ENCODE data around the gene XRCC4.

Gene XRCC4

DNA sequence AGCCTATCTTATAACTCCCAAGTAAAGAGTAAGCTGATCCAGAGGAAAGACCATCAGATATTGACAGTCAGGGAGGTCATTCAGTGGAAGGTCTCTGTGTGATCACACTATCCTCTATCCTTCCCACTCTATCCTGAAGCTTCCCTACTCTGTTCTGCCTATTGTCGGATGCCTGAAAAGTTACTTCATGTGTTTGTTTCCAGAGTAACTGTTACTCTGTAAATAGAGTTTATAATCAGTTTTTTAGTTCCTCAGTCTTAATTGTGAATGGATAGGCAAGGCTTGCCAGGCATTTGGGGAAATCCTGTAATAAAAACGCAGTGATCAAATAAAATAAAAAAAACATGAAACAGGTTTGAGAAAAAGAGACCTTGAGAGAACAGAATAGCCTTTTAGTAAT, 79.8 kb downstream of the XRCC4 start:
- no peak for DNase-seq
- in situ Hi-C loops (cut with MboI; ENCODE audit: low pct_unique_long_range_greater_than_20kb, low sequenced_read_pairs), result no loop called here

GRCh38 chr5:83162601-83163000, 85.3 kb downstream of the XRCC4 start:
- no peak for DNase-seq
- in situ Hi-C loops (cut with MboI; ENCODE audit: low pct_unique_long_range_greater_than_20kb, low sequenced_read_pairs), result no loop called here

- DNase-seq, result no peak
- in situ Hi-C loops (cut with MboI; ENCODE audit: low pct_unique_long_range_greater_than_20kb, low sequenced_read_pairs), result no loop called here
Measured at GRCh38 chr5:83167538-83167937, 90.2 kb downstream of the XRCC4 start.

GRCh38 chr5:83169571-83170337, 92.4 kb downstream of the XRCC4 start:
- in situ Hi-C loops (cut with MboI; ENCODE audit: low pct_unique_long_range_greater_than_20kb, low sequenced_read_pairs), result no loop called here

DNA sequence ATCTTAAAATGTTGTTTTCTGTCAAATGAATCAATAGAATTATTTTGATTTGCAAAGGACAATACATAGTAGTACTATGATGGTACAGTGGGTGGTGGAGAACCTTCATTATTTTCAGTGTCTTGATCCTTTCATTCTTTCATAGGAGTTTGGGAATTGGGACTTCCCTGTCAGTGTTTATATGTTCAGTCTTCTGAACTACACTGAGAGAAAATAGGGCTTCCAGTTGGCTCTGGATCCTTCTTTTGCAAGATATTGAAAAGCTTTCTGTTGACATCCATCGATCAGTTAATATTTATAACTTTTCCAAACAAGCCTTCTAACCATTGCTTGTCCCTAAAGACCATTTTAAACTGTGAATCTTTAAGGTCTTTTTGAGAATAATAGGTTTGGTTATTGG, 94.7 kb downstream of the XRCC4 start:
- in situ Hi-C loops (cut with MboI; ENCODE audit: low pct_unique_long_range_greater_than_20kb, low sequenced_read_pairs), result no loop called here
- DNase-seq, result no peak

More at GRCh38 chr5:83169571-83170337, 92.4 kb downstream of the XRCC4 start:
- no peak for DNase-seq

GRCh38 chr5:83172655-83173054, 95.3 kb downstream of the XRCC4 start:
- no peak for DNase-seq
- in situ Hi-C loops (cut with MboI; ENCODE audit: low pct_unique_long_range_greater_than_20kb, low sequenced_read_pairs), result no loop called here

GRCh38 chr5:83173826-83174225, 96.5 kb downstream of the XRCC4 start:
- DNase-seq, result no peak
- in situ Hi-C loops (cut with MboI; ENCODE audit: low pct_unique_long_range_greater_than_20kb, low sequenced_read_pairs), result no loop called here

GRCh38 chr5:83177803-83178202, 100.5 kb downstream of the XRCC4 start:
- DNase-seq, result no peak
- in situ Hi-C loops (cut with MboI; ENCODE audit: low pct_unique_long_range_greater_than_20kb, low sequenced_read_pairs), result no loop called here

DNA sequence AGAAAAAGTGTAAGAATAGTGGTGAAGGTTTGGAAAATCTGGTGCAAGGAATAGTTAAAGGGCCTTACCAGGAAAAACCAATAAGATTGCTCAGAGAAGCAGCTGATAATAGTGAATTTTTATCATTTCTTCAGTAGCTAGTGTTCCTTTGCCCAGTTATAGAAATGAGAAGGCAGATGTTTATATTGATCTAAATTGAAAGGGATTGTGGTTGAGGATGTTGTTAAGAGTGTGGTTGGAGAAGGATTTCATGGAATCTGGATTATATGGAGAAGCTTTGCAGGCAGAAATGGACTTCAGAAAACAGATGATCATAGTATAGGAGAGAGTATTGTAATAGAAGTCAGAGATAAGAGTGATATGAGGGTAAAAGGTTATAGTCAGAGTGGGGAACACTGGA, 102.6 kb downstream of the XRCC4 start:
- in situ Hi-C loops (cut with MboI; ENCODE audit: low pct_unique_long_range_greater_than_20kb, low sequenced_read_pairs), result no loop called here
- DNase-seq, result no peak

GRCh38 chr5:83184534-83184933, 107.2 kb downstream of the XRCC4 start:
- DNase-seq, result no peak
- in situ Hi-C loops (cut with MboI; ENCODE audit: low pct_unique_long_range_greater_than_20kb, low sequenced_read_pairs), result no loop called here

GRCh38 chr5:83192947-83193346, 115.6 kb downstream of the XRCC4 start:
- DNase-seq, result no peak
- in situ Hi-C loops (cut with MboI; ENCODE audit: low pct_unique_long_range_greater_than_20kb, low sequenced_read_pairs), result no loop called here

GRCh38 chr5:83197326-83197967, 120.1 kb downstream of the XRCC4 start:
- in situ Hi-C loops (cut with MboI; ENCODE audit: low pct_unique_long_range_greater_than_20kb, low sequenced_read_pairs), result no loop called here
- no peak for DNase-seq

DNA sequence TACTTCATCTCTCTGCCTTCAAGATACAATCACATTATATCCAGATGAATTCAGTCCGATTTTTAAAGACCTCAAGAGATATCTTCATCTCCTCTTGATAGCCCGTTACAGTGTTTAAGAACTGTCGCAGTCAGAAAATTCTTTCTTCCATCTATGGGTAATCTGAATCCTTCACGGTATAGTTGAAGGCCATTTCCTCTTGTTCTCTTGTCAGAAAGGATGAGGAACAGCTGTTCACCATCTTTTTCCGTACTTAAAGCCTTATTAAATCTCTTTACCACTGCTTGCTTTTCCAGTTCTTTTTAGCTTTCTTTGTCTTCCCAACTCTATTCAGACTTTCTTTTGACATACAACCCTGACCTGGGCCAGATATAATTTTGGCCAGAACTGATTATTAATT, 121.8 kb downstream of the XRCC4 start:
- no peak for DNase-seq
- in situ Hi-C loops (cut with MboI; ENCODE audit: low pct_unique_long_range_greater_than_20kb, low sequenced_read_pairs), result no loop called here

DNA sequence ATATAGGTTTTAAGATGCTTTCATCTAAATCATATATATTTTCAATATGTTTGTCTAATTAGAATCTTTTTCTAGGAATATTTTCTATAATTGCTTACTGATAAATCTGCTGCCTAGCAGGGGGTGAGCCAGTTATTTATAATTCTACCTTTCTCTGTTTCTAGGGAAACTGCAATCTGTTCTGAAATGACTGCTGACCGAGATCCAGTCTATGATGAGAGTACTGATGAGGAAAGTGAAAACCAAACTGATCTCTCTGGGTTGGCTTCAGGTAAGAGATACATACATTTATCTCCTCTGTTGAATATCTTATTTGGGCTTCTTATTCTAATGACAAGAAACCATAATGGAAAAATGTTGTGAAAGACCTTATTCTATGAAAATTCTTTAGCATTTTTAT, 127.3 kb downstream of the XRCC4 start:
- in situ Hi-C loops (cut with MboI; ENCODE audit: low pct_unique_long_range_greater_than_20kb, low sequenced_read_pairs), result no loop called here
- DNase-seq, result no peak

- in situ Hi-C loops (cut with MboI; ENCODE audit: low pct_unique_long_range_greater_than_20kb, low sequenced_read_pairs), result no loop called here
- no peak for DNase-seq
Measured at GRCh38 chr5:83209963-83210362, 132.6 kb downstream of the XRCC4 start.

- no peak for DNase-seq
- in situ Hi-C loops (cut with MboI; ENCODE audit: low pct_unique_long_range_greater_than_20kb, low sequenced_read_pairs), result no loop called here
Measured at GRCh38 chr5:83219077-83219476, 141.7 kb downstream of the XRCC4 start.

DNA sequence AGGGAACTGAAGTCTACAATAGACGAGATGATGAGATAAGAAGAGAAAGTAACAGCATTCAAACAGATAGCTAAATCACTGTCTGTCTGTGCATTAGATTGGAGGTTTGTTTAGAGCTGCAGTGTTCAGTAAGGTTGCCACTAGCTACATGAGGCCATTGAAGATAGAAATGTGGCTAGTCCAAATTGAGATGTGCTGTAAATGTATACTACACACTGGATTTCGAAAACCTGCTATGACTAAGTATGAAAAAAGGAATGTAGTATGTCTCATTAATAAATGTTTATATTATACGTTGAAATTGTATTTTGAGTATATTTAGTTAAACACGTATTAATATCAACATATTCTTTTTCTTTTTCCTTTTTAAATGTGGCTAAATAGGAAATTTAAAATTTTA, 142.1 kb downstream of the XRCC4 start:
- DNase-seq, result no peak
- in situ Hi-C loops (cut with MboI; ENCODE audit: low pct_unique_long_range_greater_than_20kb, low sequenced_read_pairs), result no loop called here

- no peak for DNase-seq
Measured at GRCh38 chr5:83220331-83220730, 143.0 kb downstream of the XRCC4 start.

GRCh38 chr5:83222906-83223305, 145.6 kb downstream of the XRCC4 start:
- in situ Hi-C loops (cut with MboI; ENCODE audit: low pct_unique_long_range_greater_than_20kb, low sequenced_read_pairs), result no loop called here

More at GRCh38 chr5:83220331-83220730, 143.0 kb downstream of the XRCC4 start:
- in situ Hi-C loops (cut with MboI; ENCODE audit: low pct_unique_long_range_greater_than_20kb, low sequenced_read_pairs), result no loop called here

GRCh38 chr5:83227611-83228010, 150.3 kb downstream of the XRCC4 start:
- DNase-seq, result no peak
- in situ Hi-C loops (cut with MboI; ENCODE audit: low pct_unique_long_range_greater_than_20kb, low sequenced_read_pairs), result no loop called here

More at GRCh38 chr5:83222906-83223305, 145.6 kb downstream of the XRCC4 start:
- no peak for DNase-seq

GRCh38 chr5:83230511-83230910, 153.2 kb downstream of the XRCC4 start:
- in situ Hi-C loops (cut with MboI; ENCODE audit: low pct_unique_long_range_greater_than_20kb, low sequenced_read_pairs), result no loop called here
- DNase-seq, result no peak
